Left ventricle myocardium superior (tissue), 1 donor: ENCODE data around the gene HBG2. TPM values are rescaled to one million over a fixed set of nuclear protein-coding genes. Genes with fewer than 3 reads are reported as not detected.
"Not testable (repeated sequence)": the region's sequence is repeated elsewhere in the genome, so short reads cannot be mapped to it uniquely, and the experiment has no call there.

ENCODE experiments used
- ATAC-seq: fragments of 200-7000 bp; cut with Tn5 transposase; one replicate; pipeline ENCODE4 v1.9.1; 2020; ENCODE audit warnings: mild to moderate bottlenecking, moderate library complexity
- DNase-seq: peaks from one replicate; pipeline ENCODE4 v3.0.0-alpha.2; 2020
- intact Hi-C: fragments of 100-400 bp; cut with micrococcal nuclease; formaldehyde crosslinking; loops from one replicate; pipeline ENCODE4 v1.11.0; 2022
- long read RNA-seq: library from polyadenylated mRNA; unstranded; transcript quantifications from one replicate; pipeline ENCODE4 v2.0.0, GENCODE V29; 2021
- total RNA-seq: library from RNA; stranded (reverse); fragmentation: NEBNext Ultra II Directional; extraction: Animal tissue kit (Norgen Biotek cat#: 25700); gene quantifications from one replicate; pipeline ENCODE4 v1.2.1, GENCODE V29; 2021
- donor health status: DM: no; HTN: yes; CAD: no; lungs with severe emphysema.

Gene HBG2
- not detected for total RNA-seq
- long read RNA-seq = 0 reads

- intact Hi-C loops, ATAC-seq, DNase-seq: not testable (repeated sequence)
Observed at GRCh38 chr11:5254646-5255413, at the start of gene HBG2. Gene HBG2, minus strand, starts transcription at chr11:5254781. Its CDS starts 53 bp downstream, at chr11:5254728.

GRCh38 chr11:5304046-5304445, 49.5 kb upstream of the HBG2 start:
- no peak for DNase-seq
- intact Hi-C loops = no loop called here
- ATAC-seq = no peak

GRCh38 chr11:5303626-5304025, 49.0 kb upstream of the HBG2 start:
- ATAC-seq (no peak), DNase-seq (no peak)
- intact Hi-C loops = no loop called here

GRCh38 chr11:5301846-5302245, 47.3 kb upstream of the HBG2 start, which contains the start of gene OR51B4:
Gene OR51B4, minus strand, starts transcription at chr11:5301946. Its CDS starts 0 bp downstream, at chr11:5301946.
- DNase-seq (no peak), ATAC-seq (no peak)
- intact Hi-C loops = no loop called here

- intact Hi-C loops = no loop called here
- DNase-seq = no peak
Observed at GRCh38 chr11:5300251-5300650, 45.7 kb upstream of the HBG2 start.

GRCh38 chr11:5298451-5298850, 43.9 kb upstream of the HBG2 start:
- intact Hi-C loops = no loop called here
- DNase-seq (no peak), ATAC-seq (no peak)

More at GRCh38 chr11:5300251-5300650, 45.7 kb upstream of the HBG2 start:
- ATAC-seq = no peak

- no peak for ATAC-seq
Observed at GRCh38 chr11:5297721-5298323, 43.2 kb upstream of the HBG2 start.

GRCh38 chr11:5294342-5294995, 39.9 kb upstream of the HBG2 start:
- ATAC-seq, DNase-seq, intact Hi-C loops: not testable (repeated sequence)

More at GRCh38 chr11:5297721-5298323, 43.2 kb upstream of the HBG2 start:
- intact Hi-C loops = no loop called here
- no peak for DNase-seq

- intact Hi-C loops = no loop called here
- DNase-seq = no peak
- no peak for ATAC-seq
Observed at GRCh38 chr11:5293028-5293427, 38.4 kb upstream of the HBG2 start.

GRCh38 chr11:5291207-5291838, 36.7 kb upstream of the HBG2 start:
- no peak for ATAC-seq
- no peak for DNase-seq
- intact Hi-C loops = no loop called here

GRCh38 chr11:5290106-5290505, 35.5 kb upstream of the HBG2 start:
- ATAC-seq = no peak
- intact Hi-C loops = no loop called here

GRCh38 chr11:5289696-5290095, 35.1 kb upstream of the HBG2 start:
- no peak for DNase-seq
- intact Hi-C loops = no loop called here
- ATAC-seq = no peak

More at GRCh38 chr11:5290106-5290505, 35.5 kb upstream of the HBG2 start:
- no peak for DNase-seq

- DNase-seq (no peak), ATAC-seq (no peak)
- intact Hi-C loops = no loop called here
Observed at GRCh38 chr11:5288906-5289550, 34.4 kb upstream of the HBG2 start.

GRCh38 chr11:5288108-5288905, 33.7 kb upstream of the HBG2 start:
- intact Hi-C loops = no loop called here
- no peak for DNase-seq
- no peak for ATAC-seq

- DNase-seq (no peak), ATAC-seq (no peak)
- intact Hi-C loops = no loop called here
Observed at GRCh38 chr11:5286901-5287300, 32.3 kb upstream of the HBG2 start.

- intact Hi-C loops = no loop called here
- no peak for ATAC-seq
- DNase-seq = no peak
Observed at GRCh38 chr11:5286351-5286750, 31.8 kb upstream of the HBG2 start.

GRCh38 chr11:5285703-5286340, 31.2 kb upstream of the HBG2 start:
- ATAC-seq = no peak
- intact Hi-C loops = no loop called here
- DNase-seq = no peak

- no peak for DNase-seq
- intact Hi-C loops = no loop called here
- no peak for ATAC-seq
Observed at GRCh38 chr11:5284637-5285036, 30.1 kb upstream of the HBG2 start.
